Breast epithelium (tissue), 3 donors: ENCODE results near the gene ST6GAL1.

Experiments
- POLR2A ChIP-seq: fragments of 450-650 bp; IDR thresholded peaks from one replicate; pipeline ENCODE4 v1.6.1; 2016; ENCODE audit warnings: antibody characterized with exemption, mild to moderate bottlenecking, moderate library complexity
- TF ChIP-seq, protein P1 (sequence below), 3 donors: fragments of 450-650 bp; IDR thresholded peaks; one replicate each; pipeline ENCODE4 v1.5.1; 2016 to 2017; ENCODE audit warnings: antibody characterized with exemption in 3 of 3, mild to moderate bottlenecking in 3 of 3, moderate library complexity in 3 of 3

DNA sequence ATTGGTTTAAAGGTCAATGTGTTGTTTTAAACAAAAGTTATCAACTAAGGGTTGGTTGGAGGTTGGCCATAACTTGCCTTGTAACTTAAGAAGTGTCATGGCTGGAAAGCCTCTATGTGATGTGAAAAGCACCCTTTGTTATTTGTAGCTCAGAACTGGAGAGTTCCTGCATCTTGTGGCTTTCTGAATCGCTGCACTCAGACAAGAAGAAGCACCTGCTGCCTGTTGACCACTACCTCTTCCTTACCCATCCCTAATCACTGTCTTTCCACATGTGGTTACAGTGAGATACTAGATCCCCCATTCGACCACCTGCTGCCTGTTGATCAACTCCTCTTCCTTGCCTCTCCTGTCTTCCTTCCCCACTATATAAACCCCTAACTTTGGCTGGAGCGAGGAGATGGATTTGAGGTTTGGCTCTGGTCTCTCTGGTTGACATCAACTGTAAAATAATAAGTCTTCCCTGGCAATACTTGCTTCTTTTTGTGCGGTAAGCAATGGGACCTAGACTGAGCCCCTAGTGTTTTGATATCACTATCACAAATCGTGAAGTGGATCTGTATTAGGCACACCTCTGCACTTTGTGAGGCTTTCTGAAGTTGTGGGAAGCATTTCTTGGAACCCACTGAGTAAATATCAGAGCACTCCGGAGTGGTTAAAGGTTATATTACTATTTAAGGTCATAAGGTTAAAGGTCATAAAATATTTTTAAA lies 195.1 kb downstream of the ST6GAL1 start:
- TF ChIP-seq, protein P1, sequence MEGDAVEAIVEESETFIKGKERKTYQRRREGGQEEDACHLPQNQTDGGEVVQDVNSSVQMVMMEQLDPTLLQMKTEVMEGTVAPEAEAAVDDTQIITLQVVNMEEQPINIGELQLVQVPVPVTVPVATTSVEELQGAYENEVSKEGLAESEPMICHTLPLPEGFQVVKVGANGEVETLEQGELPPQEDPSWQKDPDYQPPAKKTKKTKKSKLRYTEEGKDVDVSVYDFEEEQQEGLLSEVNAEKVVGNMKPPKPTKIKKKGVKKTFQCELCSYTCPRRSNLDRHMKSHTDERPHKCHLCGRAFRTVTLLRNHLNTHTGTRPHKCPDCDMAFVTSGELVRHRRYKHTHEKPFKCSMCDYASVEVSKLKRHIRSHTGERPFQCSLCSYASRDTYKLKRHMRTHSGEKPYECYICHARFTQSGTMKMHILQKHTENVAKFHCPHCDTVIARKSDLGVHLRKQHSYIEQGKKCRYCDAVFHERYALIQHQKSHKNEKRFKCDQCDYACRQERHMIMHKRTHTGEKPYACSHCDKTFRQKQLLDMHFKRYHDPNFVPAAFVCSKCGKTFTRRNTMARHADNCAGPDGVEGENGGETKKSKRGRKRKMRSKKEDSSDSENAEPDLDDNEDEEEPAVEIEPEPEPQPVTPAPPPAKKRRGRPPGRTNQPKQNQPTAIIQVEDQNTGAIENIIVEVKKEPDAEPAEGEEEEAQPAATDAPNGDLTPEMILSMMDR (IDR thresholded peaks at IDR 0.05): no peak
- no peak for TF ChIP-seq POLR2A
